Measurements from ENCODE around the gene CBR1. TPM values are rescaled to one million over a fixed set of nuclear protein-coding genes. Genes with fewer than 3 reads are reported as not detected.

CBR1 gene
- total RNA-seq, 1 experiment from 2014 or later, result 124 TPM

DNA sequence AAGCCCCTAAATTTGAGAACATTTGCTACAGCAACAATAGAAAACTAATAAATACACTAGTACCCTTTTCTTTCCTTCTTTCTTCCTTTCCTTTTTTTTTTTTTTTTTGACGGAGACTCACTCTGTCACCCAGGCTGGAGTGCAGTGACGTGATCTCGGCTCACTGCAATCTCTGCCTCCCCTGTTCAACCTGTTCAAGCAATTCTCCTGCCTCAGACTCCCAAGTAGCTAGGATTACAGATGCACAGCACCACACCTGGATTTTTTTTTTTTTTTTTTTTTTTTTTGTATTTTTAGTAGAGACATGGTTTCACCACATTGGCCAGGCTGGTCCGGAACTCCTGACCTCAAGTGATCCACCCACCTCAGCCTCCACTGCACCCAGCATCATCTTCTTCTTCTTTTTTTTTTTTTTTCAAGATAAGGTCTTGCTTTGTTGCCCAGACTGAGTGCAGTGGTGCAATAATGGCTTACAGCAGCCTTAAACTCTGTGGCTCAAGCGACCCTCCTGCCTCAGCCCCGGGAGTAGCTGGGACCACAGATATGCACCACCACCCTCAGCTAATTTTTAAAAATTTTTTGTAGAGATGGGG lies 45.4 kb downstream of the CBR1 start:
- no peak for DNase-seq (ENCODE audit: low read depth)

DNA sequence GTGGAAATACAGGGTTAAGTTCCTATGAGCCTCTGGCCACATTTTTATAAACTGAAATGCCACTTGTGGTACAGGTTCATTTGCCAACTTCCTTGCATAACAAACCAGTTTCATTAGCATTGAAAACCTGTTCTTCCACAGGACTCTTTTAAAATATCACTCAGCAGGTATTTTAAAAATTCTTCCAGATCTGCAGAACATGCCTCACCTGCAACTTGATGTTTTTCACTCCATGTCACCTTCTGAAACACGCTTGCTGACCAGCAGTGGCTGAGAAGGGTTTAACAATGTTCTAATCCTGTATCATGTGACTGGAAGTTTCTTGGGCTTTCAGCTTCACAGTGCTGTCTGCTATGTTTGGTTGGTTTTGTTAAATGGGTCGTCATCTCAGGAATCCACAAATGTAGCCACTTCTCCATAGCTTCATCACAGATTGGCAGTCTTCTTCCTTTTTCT lies 47.5 kb downstream of the CBR1 start:
- no peak for DNase-seq (ENCODE audit: low read depth)

DNA sequence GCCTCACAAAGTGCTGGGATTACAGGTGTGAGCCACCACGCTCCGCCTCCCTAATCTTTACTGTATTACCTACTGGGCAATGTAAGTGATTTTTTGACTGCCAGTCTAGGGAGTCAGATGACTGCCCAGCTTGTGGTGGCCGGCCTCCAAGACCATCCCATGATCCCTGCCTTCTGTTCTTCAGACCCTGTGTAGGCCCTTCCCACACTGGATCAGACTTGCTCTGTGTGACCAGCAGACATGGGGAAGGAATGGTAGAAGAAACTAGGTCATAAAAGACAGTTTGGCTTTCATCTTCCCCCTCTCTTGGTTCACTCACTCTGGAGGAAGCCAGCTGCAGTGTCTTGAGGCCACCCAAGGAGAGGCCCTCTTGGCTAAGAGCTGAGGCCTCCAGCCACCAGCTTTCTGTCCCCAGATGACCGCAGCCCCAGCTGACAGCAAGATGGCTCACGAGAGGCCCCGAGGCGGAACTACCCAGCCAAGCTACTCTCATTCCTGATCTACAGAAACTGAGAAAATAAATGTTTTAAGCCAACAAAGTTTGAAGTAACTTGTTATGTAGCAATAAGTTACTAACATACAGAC lies 50.6 kb downstream of the CBR1 start:
- no peak for DNase-seq (ENCODE audit: low read depth)

Other genes with a start within 250 kb of the CBR1 start
- gene SETD4, start 9.5 kb upstream of the CBR1 start, total RNA-seq (2014; rRNA removed), result 10.6 and 14.9 TPM in 2 replicates
- 9.4 and 16.5 TPM in 2 replicates for gene CBR3, start 65.1 kb downstream of the CBR1 start, total RNA-seq (2014; rRNA removed)
- gene DOP1B, start 86.8 kb downstream of the CBR1 start, total RNA-seq (2014; rRNA removed), result 4.2 and 5.8 TPM in 2 replicates